ENCODE results near the gene IER3.

IER3 gene

GRCh38 chr6:30744054-30744805 lies at the start of gene IER3:
Gene IER3, minus strand, starts transcription at chr6:30744547. Its CDS starts 29 bp downstream, at chr6:30744518.
- DNase-seq, result peak; percentile 87

DNA sequence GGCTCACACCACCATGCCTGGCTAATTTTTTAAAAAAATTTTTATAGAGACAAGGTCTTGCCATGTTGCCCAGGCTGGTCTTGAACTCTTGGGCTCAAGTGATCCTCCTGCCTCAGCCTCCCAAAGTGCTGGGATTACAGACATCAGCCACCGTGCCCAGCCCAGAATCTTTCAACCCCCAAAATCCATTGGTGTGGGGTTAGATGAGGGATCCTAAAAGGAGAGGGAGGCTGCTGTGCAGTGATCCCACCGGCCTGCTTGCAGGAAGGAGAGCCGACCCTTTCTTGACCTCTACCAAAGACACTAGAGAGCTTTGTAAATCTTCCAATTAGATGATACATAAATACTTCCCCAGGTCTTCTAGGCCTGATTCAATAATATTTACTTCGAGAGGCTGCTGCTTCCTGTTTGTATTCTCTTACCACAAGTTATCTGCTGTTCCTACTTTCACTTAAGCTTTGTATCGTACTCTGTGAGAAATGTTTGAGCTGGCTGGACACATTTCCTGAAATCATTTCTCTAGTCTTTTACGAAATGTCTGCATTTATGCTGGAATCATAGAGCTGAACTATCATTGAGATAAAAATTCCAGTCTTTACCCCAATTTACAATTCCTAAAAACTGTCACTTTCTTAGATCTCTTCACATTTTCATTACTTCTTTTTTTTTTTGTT lies 49.3 kb upstream of the IER3 start:
- DNase-seq, result no peak

DNA sequence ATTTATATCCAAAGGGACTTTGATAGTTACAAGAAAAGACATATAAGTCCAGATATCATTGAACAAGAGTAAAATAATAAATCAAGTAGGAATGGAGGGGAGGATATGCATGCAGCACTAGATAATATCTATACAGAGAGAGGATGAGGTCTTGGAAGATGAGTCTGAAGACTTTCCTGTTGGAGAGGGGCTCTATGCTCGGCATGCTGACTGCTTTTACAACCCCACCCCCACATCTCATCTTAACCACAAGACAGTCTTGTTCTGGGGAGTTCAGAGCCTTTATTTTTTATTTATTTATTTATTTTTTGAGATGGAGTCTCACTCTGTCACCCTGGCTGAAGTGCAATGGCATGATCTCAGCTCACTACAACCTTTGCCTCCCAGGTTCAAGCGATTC lies 48.4 kb upstream of the IER3 start:
- DNase-seq, result no peak

DNA sequence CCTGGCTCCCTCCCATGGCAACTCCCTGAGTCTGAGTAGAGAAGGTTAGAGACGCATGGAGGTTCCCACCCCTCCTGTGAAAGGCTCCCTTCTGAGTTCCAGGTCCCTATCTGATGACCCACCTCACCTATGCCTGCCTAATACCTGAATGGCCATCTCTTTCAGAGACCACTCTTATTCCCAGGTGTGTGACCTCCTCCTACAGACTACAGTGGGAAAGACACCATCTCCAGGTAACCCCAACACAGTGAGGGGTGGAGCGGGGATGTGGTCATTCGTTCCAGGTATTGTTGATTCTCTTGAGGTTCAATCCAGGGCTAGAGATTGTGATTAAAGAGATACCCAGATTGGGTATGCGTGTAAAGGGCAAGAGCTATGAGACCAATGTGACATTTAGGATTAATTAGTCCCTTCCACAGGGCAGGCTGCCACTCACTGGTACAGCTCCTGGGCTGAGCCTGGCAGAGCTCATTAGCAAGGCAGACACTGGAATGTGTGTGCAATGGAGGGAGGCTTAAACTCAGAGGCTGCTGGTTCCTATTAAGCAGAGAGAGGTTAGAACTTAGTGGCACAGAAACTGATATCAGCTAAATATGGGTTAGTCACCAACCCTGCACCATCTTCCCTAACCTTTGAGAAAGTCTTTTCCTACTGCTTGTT lies 46.5 kb upstream of the IER3 start:
- DNase-seq, result no peak

- DNase-seq, result no peak
Observed at GRCh38 chr6:30789606-30790005, 45.3 kb upstream of the IER3 start.

GRCh38 chr6:30787954-30788353 lies 43.6 kb upstream of the IER3 start:
- no peak for DNase-seq

DNA sequence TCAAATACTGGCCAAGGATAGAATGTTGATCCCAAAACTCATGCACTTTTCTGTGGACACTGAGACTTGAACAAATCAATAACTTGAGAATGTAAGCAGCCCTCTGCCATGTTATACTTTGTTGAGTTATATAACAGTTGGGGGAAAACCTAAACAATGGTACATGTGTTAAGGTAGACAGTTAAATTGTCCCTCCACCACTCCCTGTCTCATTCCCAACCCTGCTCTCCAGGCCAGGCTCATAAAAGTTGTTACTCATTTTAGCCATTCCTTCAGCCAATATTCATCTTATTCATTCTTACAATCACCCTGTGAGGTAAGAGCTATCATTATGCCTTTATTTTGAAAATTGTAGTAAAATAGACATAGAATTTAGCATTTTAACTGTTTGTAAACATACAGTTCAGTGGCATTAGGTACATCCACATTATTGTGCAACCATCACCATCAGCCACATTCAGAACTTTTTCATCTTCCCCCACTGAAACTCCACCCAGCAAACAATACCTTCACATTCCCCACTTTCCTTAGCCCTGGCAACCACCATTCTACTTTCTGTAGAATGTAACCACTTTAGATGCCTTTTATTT lies 38.2 kb upstream of the IER3 start:
- DNase-seq, result no peak

DNA sequence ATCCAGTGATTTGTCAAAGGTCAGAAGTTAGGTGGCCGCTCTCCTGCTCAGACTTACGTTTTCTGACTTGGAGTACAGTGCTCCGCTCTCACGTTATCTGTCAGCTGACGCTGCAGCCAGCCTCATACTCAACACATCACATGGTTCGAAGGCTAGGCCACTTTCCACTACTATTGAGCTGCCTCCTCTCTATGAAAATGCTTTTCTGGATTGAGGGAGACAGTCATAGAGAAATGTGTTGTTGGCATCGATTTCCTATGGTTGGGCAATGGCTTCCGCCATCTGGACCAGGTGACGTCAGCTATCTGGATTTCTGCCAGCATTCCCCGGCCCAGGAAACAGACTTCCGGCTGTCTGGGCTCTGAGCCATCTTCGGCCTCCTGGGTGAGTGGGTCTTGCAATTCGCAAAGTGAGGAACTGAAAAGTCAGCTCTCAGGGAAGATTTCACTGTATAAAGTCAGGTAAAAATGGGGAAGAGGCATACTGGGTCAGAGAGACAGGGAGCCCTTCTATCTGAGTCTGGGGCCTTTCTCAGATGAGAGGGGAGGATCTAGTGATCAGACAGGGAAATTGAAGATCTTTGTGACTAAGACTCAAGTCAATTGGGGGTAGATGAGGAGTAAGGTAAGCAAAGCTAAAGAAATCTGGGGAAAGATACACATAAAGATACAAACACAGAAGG lies 37.5 kb upstream of the IER3 start:
- no peak for DNase-seq

DNA sequence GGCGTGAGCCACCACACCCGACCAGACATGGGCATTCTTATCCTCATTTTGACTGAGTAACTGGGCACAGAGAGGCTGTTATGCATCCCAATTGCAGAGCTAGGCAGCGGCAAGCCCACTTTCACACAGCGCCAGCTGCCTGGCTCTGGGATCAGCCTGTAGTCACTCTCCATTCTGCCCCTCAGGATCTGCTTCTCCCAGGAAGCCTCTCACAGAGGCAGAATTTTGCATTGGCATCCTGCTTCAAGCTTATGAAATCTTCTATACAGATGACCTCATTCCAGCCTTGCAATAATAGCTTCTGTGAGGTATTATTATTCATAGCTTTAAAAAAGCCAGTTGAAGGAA lies 37.0 kb upstream of the IER3 start:
- DNase-seq, result no peak

DNA sequence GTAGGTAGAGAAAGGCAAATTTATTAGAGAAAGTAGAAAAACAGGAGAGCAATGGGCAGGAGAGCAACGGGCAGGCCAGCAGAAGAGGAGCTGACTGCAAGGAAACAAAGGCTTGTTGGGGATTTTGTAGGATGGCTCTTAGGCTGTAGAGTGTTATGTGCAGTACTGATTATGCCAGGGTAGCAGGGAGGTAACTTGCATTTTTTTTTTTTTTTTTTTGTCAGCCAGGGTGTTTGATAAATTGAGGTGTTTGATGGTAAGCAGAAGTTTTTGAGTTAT lies 36.2 kb upstream of the IER3 start:
- DNase-seq, result no peak

GRCh38 chr6:30779850-30780641 lies 35.7 kb upstream of the IER3 start:
- no peak for DNase-seq

DNA sequence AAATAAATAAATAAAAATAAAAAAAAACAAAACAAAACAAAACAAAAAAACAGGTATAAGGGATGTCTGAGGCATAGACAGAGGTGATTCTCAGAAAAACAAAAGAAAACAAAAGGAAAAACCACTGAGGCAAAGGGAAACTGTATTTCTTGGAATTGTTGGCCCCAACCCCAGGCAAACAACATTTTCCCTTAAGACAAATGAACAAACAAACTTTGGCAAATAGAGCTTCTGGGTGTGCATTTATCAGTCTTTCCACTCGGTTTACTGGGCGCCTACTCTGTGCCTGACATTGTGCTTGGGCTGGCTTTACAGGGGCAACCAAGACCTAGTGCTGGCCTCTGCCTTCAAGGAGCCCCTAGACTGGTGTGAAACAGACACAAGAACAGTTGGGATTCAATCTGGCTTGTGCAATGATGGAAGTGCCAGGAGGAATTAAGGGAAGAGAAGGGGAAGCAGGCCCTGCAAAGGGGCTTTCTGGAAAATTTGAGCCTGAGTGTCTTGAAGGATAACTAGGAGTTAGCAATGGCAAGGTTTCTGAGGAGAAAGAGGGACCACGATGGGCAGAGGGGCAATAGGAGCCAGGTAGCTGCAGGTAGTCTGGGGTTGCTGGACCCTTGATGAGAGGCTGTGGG lies 33.8 kb upstream of the IER3 start:
- DNase-seq, result no peak

GRCh38 chr6:30777155-30777485 lies 32.8 kb upstream of the IER3 start:
- no peak for DNase-seq

- no peak for DNase-seq
Observed at GRCh38 chr6:30776390-30777154, 32.2 kb upstream of the IER3 start.

- no peak for DNase-seq
Observed at GRCh38 chr6:30775104-30775503, 30.8 kb upstream of the IER3 start.

GRCh38 chr6:30774701-30775100 lies 30.4 kb upstream of the IER3 start:
- no peak for DNase-seq

- DNase-seq, result no peak
Observed at GRCh38 chr6:30770592-30770991, 26.2 kb upstream of the IER3 start.

GRCh38 chr6:30769853-30770524 lies 25.6 kb upstream of the IER3 start:
- DNase-seq, result no peak

GRCh38 chr6:30769088-30769852 lies 24.9 kb upstream of the IER3 start:
- DNase-seq, result peak; percentile 84

- DNase-seq, result no peak
Observed at GRCh38 chr6:30768634-30769087, 24.3 kb upstream of the IER3 start.
